ENCODE results near the gene DNAJC10.

The DNAJC10 gene

GRCh38 chr2:182715892-182716649, at the start of gene DNAJC10:
Gene DNAJC10, plus strand, starts transcription at chr2:182716257. Its CDS starts 1,830 bp downstream, at chr2:182718087.
- no peak for TF ChIP-seq CTCF (IDR thresholded peaks at IDR 0.05; ENCODE audit: low read depth, low read length)
- H3K36me3 ChIP-seq = peaks cover 22% of the 10 kb centered on the region
- DNase-seq = peak; percentile 85
- no peaks in the 10 kb centered on the region for H3K9me3 ChIP-seq (ENCODE audit: severe bottlenecking)
- peak within 1 kb of the TSS; percentile 86 for H3K27ac ChIP-seq
- H3K4me3 ChIP-seq (ENCODE audit: low read depth, low read length) = peak within 1 kb of the TSS; percentile 98
- H3K27me3 ChIP-seq (ENCODE audit: insufficient read depth, low read depth, severe bottlenecking) = no peaks in the 10 kb centered on the region

- Histone ChIP-seq H3K27me3 (ENCODE audit: insufficient read depth, low read depth, severe bottlenecking) (no peaks in the 10 kb centered on the region), H3K9me3 (ENCODE audit: severe bottlenecking) (no peaks in the 10 kb centered on the region), H3K27ac (no peak overlapping the region), H3K36me3 (no peaks in the 10 kb centered on the region), H3K4me3 (ENCODE audit: low read depth, low read length) (no peak overlapping the region)
- DNase-seq = no peak
- TF ChIP-seq CTCF (IDR thresholded peaks at IDR 0.05; ENCODE audit: low read depth, low read length) = peak; percentile 53
These were observed 49.3 kb upstream of the DNAJC10 start for GRCh38 chr2:182666674-182667314.

- Histone ChIP-seq H3K27ac (no peak overlapping the region), H3K36me3 (no peaks in the 10 kb centered on the region), H3K4me3 (ENCODE audit: low read depth, low read length) (no peak overlapping the region), H3K9me3 (ENCODE audit: severe bottlenecking) (no peaks in the 10 kb centered on the region), H3K27me3 (ENCODE audit: insufficient read depth, low read depth, severe bottlenecking) (no peaks in the 10 kb centered on the region)
- DNase-seq = no peak
- no peak for TF ChIP-seq CTCF (IDR thresholded peaks at IDR 0.05; ENCODE audit: low read depth, low read length)
These were observed 48.8 kb upstream of the DNAJC10 start for GRCh38 chr2:182667315-182667695.

- Histone ChIP-seq H3K27me3 (ENCODE audit: insufficient read depth, low read depth, severe bottlenecking) (no peaks in the 10 kb centered on the region), H3K9me3 (ENCODE audit: severe bottlenecking) (no peaks in the 10 kb centered on the region), H3K4me3 (ENCODE audit: low read depth, low read length) (no peak overlapping the region), H3K27ac (no peak overlapping the region), H3K36me3 (no peaks in the 10 kb centered on the region)
- no peak for TF ChIP-seq CTCF (IDR thresholded peaks at IDR 0.05; ENCODE audit: low read depth, low read length)
- no peak for DNase-seq
These were observed 47.4 kb upstream of the DNAJC10 start for GRCh38 chr2:182668671-182669070.

GRCh38 chr2:182672466-182673165, 43.4 kb upstream of the DNAJC10 start:
- no peaks in the 10 kb centered on the region for H3K9me3 ChIP-seq (ENCODE audit: severe bottlenecking)
- no peak for DNase-seq
- TF ChIP-seq CTCF (IDR thresholded peaks at IDR 0.05; ENCODE audit: low read depth, low read length) = no peak
- H3K4me3 ChIP-seq (ENCODE audit: low read depth, low read length) = no peak overlapping the region
- no peaks in the 10 kb centered on the region for H3K36me3 ChIP-seq
- H3K27me3 ChIP-seq (ENCODE audit: insufficient read depth, low read depth, severe bottlenecking) = no peaks in the 10 kb centered on the region
- H3K27ac ChIP-seq = no peak overlapping the region
